ENCODE measurements around the gene FGD2. TPM values are rescaled to one million over a fixed set of nuclear protein-coding genes. Genes with fewer than 3 reads are reported as not detected.

The FGD2 gene
- total RNA-seq, 2 experiments from 2014 or later = 1.4 to 1.6 TPM

- no peak for TF ChIP-seq CTCF (IDR thresholded peaks at IDR 0.05)
- Mint-ChIP-seq H3K27me3 (no peaks in the 10 kb centered on the region), H3K9me3 (no peaks in the 10 kb centered on the region), H3K4me3 (no peak overlapping the region), H3K4me1 (ENCODE audit: low read depth) (peaks cover 16% of the 10 kb centered on the region), H3K27ac (no peak overlapping the region), H3K36me3 (ENCODE audit: low read depth) (peaks cover 26% of the 10 kb centered on the region)
- CTCF ChIA-PET = interaction anchor here (1.1 kb wide), 1 partner anchor 11 kb away, joined by 3 read pairs; no protein-coding TSS in a partner anchor
- POLR2A ChIA-PET = interaction anchor here (1.1 kb wide), 1 partner anchor 16 kb away, joined by 3 read pairs; no protein-coding TSS in a partner anchor
- DNase-seq (no peak), ATAC-seq (no peak)
- intact Hi-C loops (cut with micrococcal nuclease) = no loop called here
Measured at GRCh38 chr6:36968266-36968977, 37.0 kb upstream of the FGD2 start.

GRCh38 chr6:36969240-36969691 is 36.2 kb upstream of the FGD2 start:
- ATAC-seq = no peak
- Mint-ChIP-seq H3K27me3 (no peaks in the 10 kb centered on the region), H3K27ac (no peak overlapping the region), H3K4me3 (no peak overlapping the region), H3K36me3 (ENCODE audit: low read depth) (peaks cover 31% of the 10 kb centered on the region), H3K9me3 (no peaks in the 10 kb centered on the region), H3K4me1 (ENCODE audit: low read depth) (peaks cover 9% of the 10 kb centered on the region)
- ChIA-PET CTCF (interaction anchor here (1.1 kb wide), 1 partner anchor 10 kb away, joined by 3 read pairs; no protein-coding TSS in a partner anchor), POLR2A (no interaction called here)
- TF ChIP-seq CTCF (IDR thresholded peaks at IDR 0.05) = no peak
- DNase-seq = no peak
- intact Hi-C loops (cut with micrococcal nuclease) = no loop called here

GRCh38 chr6:36969988-36970891 is 35.2 kb upstream of the FGD2 start:
- intact Hi-C loops (cut with micrococcal nuclease) = no loop called here
- Mint-ChIP-seq H3K4me1 (ENCODE audit: low read depth) (peaks cover 2% of the 10 kb centered on the region), H3K36me3 (ENCODE audit: low read depth) (peaks cover 35% of the 10 kb centered on the region), H3K27ac (no peak overlapping the region), H3K27me3 (no peaks in the 10 kb centered on the region), H3K4me3 (no peak overlapping the region), H3K9me3 (no peaks in the 10 kb centered on the region)
- ATAC-seq = no peak
- TF ChIP-seq CTCF (IDR thresholded peaks at IDR 0.05) = no peak
- ChIA-PET CTCF (no interaction called here), POLR2A (interaction anchor here (0.6 to 0.8 kb wide), 2 partner anchors 16 to 21 kb away, joined by 3 read pairs; no protein-coding TSS in a partner anchor)
- DNase-seq = no peak

- CTCF ChIA-PET = no interaction called here
- ATAC-seq (no peak), DNase-seq (no peak)
- peak overlapping the region; percentile 68 for H3K27ac Mint-ChIP-seq
- intact Hi-C loops (cut with micrococcal nuclease) = no loop called here
- no peaks in the 10 kb centered on the region for H3K9me3 Mint-ChIP-seq
- peaks cover 35% of the 10 kb centered on the region for H3K36me3 Mint-ChIP-seq (ENCODE audit: low read depth)
- POLR2A ChIA-PET = interaction anchor here (0.8 kb wide), 1 partner anchor 22 kb away, joined by 3 read pairs; no protein-coding TSS in a partner anchor
- H3K4me3 Mint-ChIP-seq = no peak overlapping the region
- TF ChIP-seq CTCF (IDR thresholded peaks at IDR 0.05) = no peak
- peaks cover 2% of the 10 kb centered on the region for H3K4me1 Mint-ChIP-seq (ENCODE audit: low read depth)
- H3K27me3 Mint-ChIP-seq = no peaks in the 10 kb centered on the region
Measured at GRCh38 chr6:36970892-36971842, 34.3 kb upstream of the FGD2 start.
